Gastrocnemius medialis (tissue), 4 donors: Measurements from ENCODE around the gene CFL2. TPM values are rescaled to one million over a fixed set of nuclear protein-coding genes. Genes with fewer than 3 reads are reported as not detected.

Experiments used
- ATAC-seq, 2 donors: fragments of 150-250 bp; one replicate each; pipeline ENCODE4 v1.9.1; 2016
- DNase-seq, 2 donors: peaks; one replicate each; pipeline ENCODE4 v3.0.0-alpha.2; 2019
- H3K27ac ChIP-seq, 4 donors: fragments of 200-600 bp; sonication (generic); 1 replicate in 1 of 4; 2 replicates in 3 of 4; pipeline ENCODE4 v1.5.1; 2016 to 2018; ENCODE audit warnings: mild to moderate bottlenecking in 2 of 4, moderate library complexity in 1 of 4
- H3K27me3 ChIP-seq, 3 donors: fragments of 200-600 bp; sonication (generic) in 2 of 3; 1 replicate in 1 of 3; 2 replicates in 2 of 3; pipeline versions ENCODE4 v1.5.1 to v1.6.0; 2016 to 2019; ENCODE audit warnings: mild to moderate bottlenecking in 1 of 3, moderate library complexity in 1 of 3
- H3K36me3 ChIP-seq, 2 donors: fragments of 200-600 bp; sonication (generic) in 1 of 2; one replicate each; pipeline ENCODE4 v1.5.1; 2017 to 2018
- H3K4me1 ChIP-seq, 2 donors: fragments of 200-600 bp; sonication (generic) in 1 of 2; one replicate each; pipeline ENCODE4 v1.5.1; 2016 to 2017; ENCODE audit warnings: mild to moderate bottlenecking in 2 of 2
- H3K4me3 ChIP-seq, 4 donors: fragments of 200-600 bp; sonication (generic) in 3 of 4; 1 replicate in 1 of 4; 2 replicates in 3 of 4; pipeline ENCODE4 v1.5.1; 2016 to 2019; ENCODE audit warnings: mild to moderate bottlenecking in 2 of 4
- H3K9me3 ChIP-seq, 3 donors: fragments of 200-600 bp; sonication (generic) in 2 of 3; 1 replicate in 1 of 3; 2 replicates in 2 of 3; pipeline ENCODE4 v1.5.1; 2016 to 2019
- POLR2A ChIP-seq, 2 donors: fragments of 450-650 bp; IDR thresholded peaks; one replicate each; pipeline ENCODE4 v1.6.1; 2017; ENCODE audit warnings: antibody characterized with exemption in 2 of 2, mild to moderate bottlenecking in 2 of 2, moderate library complexity in 2 of 2
- in situ Hi-C, 4 donors: fragments of 200-750 bp; cut with MboI; loops; one replicate each; pipeline versions ENCODE4 v1.15.0 to v1.8.0; 2017; ENCODE audit warnings: low sequenced_read_pairs in 4 of 4
- intact Hi-C: fragments of 100-400 bp; cut with DNase I; formaldehyde crosslinking; loops from one replicate; pipeline ENCODE4 v1.15.1; 2023; ENCODE audit warnings: low total_unique reads
- total RNA-seq, 4 donors: library from RNA; depleted of rRNA; stranded (reverse); fragments of >200 nt; gene quantifications; one replicate each; pipeline versions ENCODE4 v1.1.0 to v1.2.3, GENCODE V29; 2016
- TF ChIP-seq, protein P1 (sequence below), 5 experiments: fragments of 450-650 bp in 3 of 5; fragments of 200-600 bp in 2 of 5; sonication (generic) in 2 of 5; IDR thresholded peaks in 4 of 5; conservative IDR thresholded peaks in 1 of 5; 1 replicate in 4 of 5; 2 replicates in 1 of 5; pipeline ENCODE4 v1.5.1; 2016 to 2019; ENCODE audit warnings: antibody characterized with exemption in 5 of 5, mild to moderate bottlenecking in 3 of 5, moderate library complexity in 3 of 5

CFL2 gene
- total RNA-seq, 4 donors from 2014 or later: 331 to 434 (median 371) TPM

DNA sequence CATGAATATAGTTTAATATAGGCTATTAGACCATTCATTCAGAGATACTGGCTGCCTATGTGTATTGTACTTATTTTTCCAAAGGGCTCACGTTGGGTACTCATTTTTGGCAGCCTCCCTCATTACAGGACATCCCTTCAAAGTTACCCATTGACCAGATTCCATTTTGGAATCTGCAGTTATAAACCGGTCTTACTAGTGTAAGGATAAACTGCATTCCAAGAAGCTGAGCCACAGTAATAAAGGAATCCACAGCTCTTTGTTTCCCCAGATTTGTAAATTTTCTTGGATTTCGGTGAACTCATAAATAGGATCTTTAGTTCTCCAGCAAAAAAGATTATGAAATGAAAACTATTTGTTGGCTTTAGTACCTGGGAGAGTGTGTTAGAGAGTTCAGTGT is 18.9 kb upstream of the CFL2 start:
- no peaks in the 10 kb centered on the region for H3K4me1 ChIP-seq
- TF ChIP-seq, protein P1, sequence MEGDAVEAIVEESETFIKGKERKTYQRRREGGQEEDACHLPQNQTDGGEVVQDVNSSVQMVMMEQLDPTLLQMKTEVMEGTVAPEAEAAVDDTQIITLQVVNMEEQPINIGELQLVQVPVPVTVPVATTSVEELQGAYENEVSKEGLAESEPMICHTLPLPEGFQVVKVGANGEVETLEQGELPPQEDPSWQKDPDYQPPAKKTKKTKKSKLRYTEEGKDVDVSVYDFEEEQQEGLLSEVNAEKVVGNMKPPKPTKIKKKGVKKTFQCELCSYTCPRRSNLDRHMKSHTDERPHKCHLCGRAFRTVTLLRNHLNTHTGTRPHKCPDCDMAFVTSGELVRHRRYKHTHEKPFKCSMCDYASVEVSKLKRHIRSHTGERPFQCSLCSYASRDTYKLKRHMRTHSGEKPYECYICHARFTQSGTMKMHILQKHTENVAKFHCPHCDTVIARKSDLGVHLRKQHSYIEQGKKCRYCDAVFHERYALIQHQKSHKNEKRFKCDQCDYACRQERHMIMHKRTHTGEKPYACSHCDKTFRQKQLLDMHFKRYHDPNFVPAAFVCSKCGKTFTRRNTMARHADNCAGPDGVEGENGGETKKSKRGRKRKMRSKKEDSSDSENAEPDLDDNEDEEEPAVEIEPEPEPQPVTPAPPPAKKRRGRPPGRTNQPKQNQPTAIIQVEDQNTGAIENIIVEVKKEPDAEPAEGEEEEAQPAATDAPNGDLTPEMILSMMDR (IDR thresholded peaks at IDR 0.05 in 4 of 5, conservative IDR thresholded peaks at IDR 0.05 in 1 of 5): no peak
- no peak for TF ChIP-seq POLR2A (IDR thresholded peaks at IDR 0.05)
- ATAC-seq (no peak), DNase-seq (no peak)
- no peak overlapping the region for H3K4me3 ChIP-seq
- H3K27me3 ChIP-seq: no peaks in the 10 kb centered on the region
- H3K27ac ChIP-seq: no peak overlapping the region
- H3K9me3 ChIP-seq: no peaks in the 10 kb centered on the region
- intact Hi-C loops (no loop called here), in situ Hi-C loops (no loop called here)
- no peaks in the 10 kb centered on the region for H3K36me3 ChIP-seq

DNA sequence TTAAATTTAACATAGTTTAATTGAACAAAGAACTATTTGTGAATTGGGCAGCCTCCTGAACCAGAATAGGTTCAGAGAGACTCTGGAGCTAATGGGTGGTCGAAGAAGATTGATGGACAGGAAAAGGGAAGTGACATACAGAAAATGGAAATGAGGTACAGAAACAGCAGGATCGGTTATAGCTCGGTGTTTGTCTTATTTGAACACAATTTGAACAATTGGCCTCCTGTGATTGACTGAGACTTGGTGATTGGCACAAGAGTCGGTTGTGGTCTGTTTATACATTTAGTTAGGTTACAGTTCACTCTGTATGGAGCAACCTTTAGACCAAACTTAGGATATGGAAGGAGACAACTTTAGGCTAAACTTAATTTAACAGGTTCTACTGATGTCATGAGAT is 18.4 kb upstream of the CFL2 start:
- H3K36me3 ChIP-seq: no peaks in the 10 kb centered on the region
- TF ChIP-seq, protein P1 (IDR thresholded peaks at IDR 0.05 in 4 of 5, conservative IDR thresholded peaks at IDR 0.05 in 1 of 5): no peak
- no peak for TF ChIP-seq POLR2A (IDR thresholded peaks at IDR 0.05)
- no peaks in the 10 kb centered on the region for H3K27me3 ChIP-seq
- no peak overlapping the region for H3K4me3 ChIP-seq
- intact Hi-C loops (no loop called here), in situ Hi-C loops (no loop called here)
- no peaks in the 10 kb centered on the region for H3K9me3 ChIP-seq
- no peak overlapping the region for H3K27ac ChIP-seq
- no peak for DNase-seq
- ATAC-seq: no peak
- H3K4me1 ChIP-seq: no peaks in the 10 kb centered on the region

- DNase-seq: no peak
- H3K36me3 ChIP-seq: no peaks in the 10 kb centered on the region
- no peaks in the 10 kb centered on the region for H3K27me3 ChIP-seq
- in situ Hi-C loops (loop anchor here (5.0 to 25.0 kb wide), 2 partner anchors 52 to 688 kb away; partner anchors contain the start of gene NFKBIA (in 1 of the 4)), intact Hi-C loops (loop anchor here (1.0 kb wide), 1 partner anchor 52 kb away; no protein-coding TSS in a partner anchor)
- no peak for TF ChIP-seq POLR2A (IDR thresholded peaks at IDR 0.05)
- TF ChIP-seq, protein P1 (IDR thresholded peaks at IDR 0.05 in 4 of 5, conservative IDR thresholded peaks at IDR 0.05 in 1 of 5): no peak
- H3K27ac ChIP-seq: no peak overlapping the region
- no peak overlapping the region for H3K4me3 ChIP-seq
- no peaks in the 10 kb centered on the region for H3K9me3 ChIP-seq
- peaks cover 4% of the 10 kb centered on the region in 2 donors for H3K4me1 ChIP-seq
- no peak for ATAC-seq
Measured at GRCh38 chr14:34723867-34724266, 9.5 kb upstream of the CFL2 start.

- ATAC-seq (peak; percentile 73 to 88), DNase-seq (peak in 1 of 2 donors; percentile 28)
- intact Hi-C loops (loop anchor here (1.0 kb wide), 1 partner anchor 51 kb away; no protein-coding TSS in a partner anchor), in situ Hi-C loops (loop anchor here (5.0 to 25.0 kb wide), 2 partner anchors 51 to 689 kb away; partner anchors contain the start of gene NFKBIA (in 1 of the 4))
- no peak for TF ChIP-seq POLR2A (IDR thresholded peaks at IDR 0.05)
- TF ChIP-seq, protein P1 (IDR thresholded peaks at IDR 0.05 in 4 of 5, conservative IDR thresholded peaks at IDR 0.05 in 1 of 5): peak; percentile 80 to 87 (median 86)
- Histone ChIP-seq H3K4me3 (peak overlapping the region in 1 of 4 donors; percentile 9), H3K27me3 (no peaks in the 10 kb centered on the region), H3K36me3 (no peaks in the 10 kb centered on the region), H3K4me1 (peaks cover 4% of the 10 kb centered on the region in 2 donors), H3K9me3 (no peaks in the 10 kb centered on the region), H3K27ac (no peak overlapping the region)
Measured at GRCh38 chr14:34722723-34723545, 8.5 kb upstream of the CFL2 start.
